Fibroblast of lung (primary cell): ENCODE results near the gene ALOX12. TPM values are rescaled to one million over a fixed set of nuclear protein-coding genes. Genes with fewer than 3 reads are reported as not detected.

Experiments
- DNase-seq, 2 donors: peaks; one replicate each; pipeline versions ENCODE4 v3.0.0 to v3.0.0-alpha.2; 2010; ENCODE audit warnings: low read depth in 2 of 2
- H2AFZ ChIP-seq: 2 replicates; pipeline ENCODE4 v1.5.1; 2012; ENCODE audit warnings: low read length, control low read depth, inconsistent platforms
- H3K27ac ChIP-seq: 2 replicates; pipeline ENCODE4 v1.5.1; 2011; ENCODE audit warnings: low read length, control low read depth; ENCODE audit not compliant: insufficient read depth
- H3K27me3 ChIP-seq: 2 replicates; pipeline ENCODE4 v1.5.1; 2011; ENCODE audit warnings: mild to moderate bottlenecking, low read length; ENCODE audit not compliant: control insufficient read depth, insufficient read depth
- H3K36me3 ChIP-seq: 2 replicates; pipeline ENCODE4 v1.5.1; 2011; ENCODE audit warnings: low read length; ENCODE audit not compliant: control insufficient read depth, insufficient read depth
- H3K4me1 ChIP-seq: 2 replicates; pipeline ENCODE4 v1.5.1; 2011; ENCODE audit warnings: low read length; ENCODE audit not compliant: control insufficient read depth, insufficient read depth; ENCODE audit errors: extremely low read depth
- H3K4me2 ChIP-seq: 2 replicates; pipeline ENCODE4 v1.5.1; 2011; ENCODE audit warnings: low read length, control low read depth; ENCODE audit not compliant: insufficient read depth; ENCODE audit errors: extremely low read depth
- H3K4me3 ChIP-seq, 4 experiments: fragments of 200-600 bp in 1 of 4; sonication (generic) in 1 of 4; replicated peaks in 1 of 4; 2 replicates each; pipeline ENCODE4 v1.5.1; 2011 to 2016; ENCODE audit warnings: low read length in 4 of 4, low read depth in 3 of 4, mild to moderate bottlenecking in 3 of 4, control low read depth in 2 of 4, inconsistent platforms in 1 of 4, mixed read lengths in 1 of 4; ENCODE audit not compliant: insufficient read depth in 1 of 4; ENCODE audit errors: control extremely low read depth in 1 of 4
- H3K79me2 ChIP-seq: 2 replicates; pipeline ENCODE4 v1.5.1; 2012; ENCODE audit warnings: mild to moderate bottlenecking, low read length, inconsistent platforms; ENCODE audit not compliant: control insufficient read depth, insufficient read depth
- H3K9ac ChIP-seq: 2 replicates; pipeline ENCODE4 v1.5.1; 2011; ENCODE audit warnings: mild to moderate bottlenecking, low read length, control low read depth; ENCODE audit not compliant: insufficient read depth
- H3K9me3 ChIP-seq: 2 replicates; pipeline ENCODE4 v1.5.1; 2012; ENCODE audit warnings: low read depth, low read length; ENCODE audit not compliant: control insufficient read depth, insufficient read depth
- H4K20me1 ChIP-seq: 2 replicates; pipeline ENCODE4 v1.5.1; 2011; ENCODE audit warnings: low read length; ENCODE audit not compliant: control insufficient read depth, insufficient read depth; ENCODE audit errors: extremely low read depth
- CTCF ChIP-seq, 2 donors: IDR thresholded peaks in 1 of 2; conservative IDR thresholded peaks in 1 of 2; 1 replicate in 1 of 2; 2 replicates in 1 of 2; pipeline ENCODE4 v1.5.1; 2011 to 2012; ENCODE audit warnings: low read length in 2 of 2, control low read depth in 1 of 2, inconsistent platforms in 1 of 2, low read depth in 1 of 2, mild to moderate bottlenecking in 1 of 2
- EZH2 ChIP-seq: IDR thresholded peaks from 2 replicates; pipeline ENCODE4 v1.5.1; 2012; ENCODE audit warnings: low read length, control low read depth, mild to moderate bottlenecking; ENCODE audit errors: missing control alignments
- polyA plus RNA-seq, 2 donors: library from polyadenylated mRNA; depleted of rRNA in 1 of 2; stranded (reverse) in 1 of 2; unstranded in 1 of 2; fragments of >200 nt; gene quantifications; 2 replicates each; pipeline ENCODE4 v1.2.1, GENCODE V29; 2011 to 2012; ENCODE audit warnings: missing spikeins in 1 of 2
- total RNA-seq: library from RNA; depleted of rRNA; stranded (reverse); fragments of >200 nt; gene quantifications from 2 replicates; pipeline ENCODE4 v1.2.1, GENCODE V29; 2014

ALOX12 gene
- total and polyA plus RNA-seq, 2 donors (not counting 1 experiment from before 2014, with no cell fraction given), result 0.06 to 0.17 TPM

GRCh38 chr17:6981426-6981825 is 14.4 kb upstream of the ALOX12 start:
- DNase-seq, result no peak
- no peaks in the 10 kb centered on the region for H3K79me2 ChIP-seq
- no peak overlapping the region for H2AFZ ChIP-seq
- TF ChIP-seq EZH2 (no peak), CTCF (conservative IDR thresholded peaks at IDR 0.05 in 1 of 2, IDR thresholded peaks at IDR 0.05 in 1 of 2; ENCODE audit: low read depth in 1 of 2, low read length in 2 of 2) (no peak)
- no peaks in the 10 kb centered on the region for H4K20me1 ChIP-seq
- H3K9me3 ChIP-seq, result no peaks in the 10 kb centered on the region
- no peak overlapping the region for H3K9ac ChIP-seq
- no peaks in the 10 kb centered on the region for H3K27me3 ChIP-seq
- H3K4me3 ChIP-seq, result no peak overlapping the region
- no peaks in the 10 kb centered on the region for H3K4me1 ChIP-seq
- H3K4me2 ChIP-seq, result no peak overlapping the region
- H3K36me3 ChIP-seq, result no peaks in the 10 kb centered on the region
- H3K27ac ChIP-seq, result no peak overlapping the region

- Histone ChIP-seq H3K36me3 (no peaks in the 10 kb centered on the region), H3K9me3 (no peaks in the 10 kb centered on the region), H4K20me1 (no peaks in the 10 kb centered on the region), H3K4me2 (no peak overlapping the region), H2AFZ (no peak overlapping the region), H3K4me1 (no peaks in the 10 kb centered on the region), H3K27ac (no peak overlapping the region), H3K4me3 (no peak overlapping the region), H3K27me3 (no peaks in the 10 kb centered on the region), H3K79me2 (no peaks in the 10 kb centered on the region), H3K9ac (no peak overlapping the region)
- peak in 1 of 2 donors; percentile 21 for DNase-seq
- TF ChIP-seq EZH2 (no peak), CTCF (conservative IDR thresholded peaks at IDR 0.05 in 1 of 2, IDR thresholded peaks at IDR 0.05 in 1 of 2; ENCODE audit: low read depth in 1 of 2, low read length in 2 of 2) (no peak)
Observed at GRCh38 chr17:6985266-6985665, 10.6 kb upstream of the ALOX12 start.

- H3K4me2 ChIP-seq, result no peak overlapping the region
- H2AFZ ChIP-seq, result no peak overlapping the region
- H3K9ac ChIP-seq, result no peak overlapping the region
- H4K20me1 ChIP-seq, result no peaks in the 10 kb centered on the region
- H3K4me3 ChIP-seq, result no peak overlapping the region
- TF ChIP-seq EZH2 (no peak), CTCF (conservative IDR thresholded peaks at IDR 0.05 in 1 of 2, IDR thresholded peaks at IDR 0.05 in 1 of 2; ENCODE audit: low read depth in 1 of 2, low read length in 2 of 2) (no peak)
- no peaks in the 10 kb centered on the region for H3K36me3 ChIP-seq
- no peak overlapping the region for H3K27ac ChIP-seq
- no peak for DNase-seq
- H3K9me3 ChIP-seq, result no peaks in the 10 kb centered on the region
- H3K4me1 ChIP-seq, result no peaks in the 10 kb centered on the region
- H3K79me2 ChIP-seq, result no peaks in the 10 kb centered on the region
- H3K27me3 ChIP-seq, result no peaks in the 10 kb centered on the region
Observed at GRCh38 chr17:6986676-6987075, 9.2 kb upstream of the ALOX12 start.
